GM18508 (cell line): Measurements from ENCODE around the gene NOD2.

Source experiments
- ATAC-seq: cut with Tn5 transposase; IDR thresholded peaks from one replicate; pipeline ENCODE4 v1.9.1; 2021; ENCODE audit warnings: moderate number of reproducible peaks; ENCODE audit not compliant: insufficient read depth, unreplicated experiment

The NOD2 gene

DNA sequence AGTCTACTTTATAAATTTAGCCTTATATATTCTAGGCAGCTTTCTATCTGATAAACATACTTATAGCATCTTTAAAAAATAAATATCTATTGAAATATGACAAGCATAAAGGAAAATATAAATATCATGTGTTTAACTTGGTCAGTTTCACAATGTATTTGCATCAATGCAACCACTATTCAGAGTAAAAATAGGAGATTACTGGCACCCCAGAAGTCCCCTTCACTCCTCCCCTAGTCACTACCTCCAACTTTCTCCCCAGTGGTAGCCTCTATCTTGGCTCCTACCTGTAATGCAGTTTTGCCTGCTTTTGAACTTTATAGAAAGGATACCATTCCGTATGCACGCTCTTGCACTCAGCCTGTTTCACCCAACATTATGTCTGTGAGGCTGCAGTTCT, 3.2 kb upstream of the NOD2 start:
- no peak for ATAC-seq

- no peak for ATAC-seq
Measured at GRCh38 chr16:50692644-50692998, 785 bp upstream of the NOD2 start.

DNA sequence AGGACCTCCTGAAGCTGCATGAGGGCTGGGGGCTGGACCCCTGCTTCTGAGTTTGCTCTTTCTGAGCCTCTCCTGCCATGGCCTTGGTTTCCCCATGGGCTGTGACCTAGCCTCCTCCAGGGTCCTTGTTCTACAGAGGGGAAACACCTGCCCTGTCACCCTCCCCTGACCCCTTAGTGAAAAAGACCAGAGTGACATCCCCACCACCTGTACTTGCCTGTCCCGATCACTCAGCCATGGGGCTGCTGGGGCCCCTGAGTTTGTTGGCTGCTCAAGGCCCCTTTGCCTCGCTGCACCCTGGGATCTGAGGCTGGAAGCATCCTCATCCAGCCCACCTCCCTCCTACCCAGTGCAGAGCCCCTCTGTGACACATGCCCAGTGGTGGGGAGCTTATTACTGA, 800 bp downstream of the NOD2 start:
- ATAC-seq, result no peak

DNA sequence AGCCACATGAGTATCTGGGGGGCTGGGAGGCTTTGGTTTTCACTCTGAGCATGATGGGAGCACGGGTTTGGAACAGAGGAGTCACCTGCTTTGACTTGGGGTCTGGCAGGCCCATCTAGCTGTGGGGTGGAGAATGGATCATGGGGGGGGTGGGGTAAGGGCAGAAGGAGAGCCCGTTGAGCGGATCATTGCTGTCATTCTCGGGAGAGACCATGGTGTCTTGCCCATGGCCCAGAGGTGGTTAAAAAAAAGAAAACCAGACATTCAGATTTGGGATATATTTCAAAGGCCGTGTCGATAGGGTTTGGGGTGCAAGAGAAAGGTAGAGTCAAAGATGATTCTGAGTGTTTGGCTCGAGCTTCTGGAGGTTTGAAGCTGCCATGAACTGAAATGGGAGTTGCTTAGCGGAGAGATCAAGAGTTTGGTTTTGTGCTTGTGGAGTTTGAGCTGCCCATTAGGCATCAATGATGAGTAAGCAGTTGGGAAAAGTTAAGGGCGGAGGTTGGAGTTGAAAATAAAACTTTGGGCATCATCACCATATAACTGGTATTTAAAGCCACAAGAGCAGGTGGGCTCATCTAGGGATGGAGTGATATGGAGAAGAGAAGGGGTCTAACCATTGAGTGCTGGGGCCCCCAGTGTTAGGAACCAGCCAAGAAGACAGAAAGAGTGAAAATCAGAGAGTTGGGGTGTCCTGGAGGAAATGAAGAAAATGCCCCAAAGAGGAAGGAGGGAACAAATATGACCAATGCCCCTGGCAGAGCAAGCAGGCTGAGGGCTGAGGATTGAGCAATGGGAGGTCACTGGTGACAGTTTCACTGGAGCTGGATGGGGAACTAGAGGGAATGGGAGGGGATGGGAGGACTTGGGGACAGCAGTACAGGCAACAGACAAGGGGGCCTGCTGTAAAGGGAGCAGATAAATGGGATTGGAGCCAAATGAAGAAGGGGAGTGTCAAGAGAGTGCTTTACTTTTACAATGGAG, 1.9 kb downstream of the NOD2 start:
- no peak for ATAC-seq

DNA sequence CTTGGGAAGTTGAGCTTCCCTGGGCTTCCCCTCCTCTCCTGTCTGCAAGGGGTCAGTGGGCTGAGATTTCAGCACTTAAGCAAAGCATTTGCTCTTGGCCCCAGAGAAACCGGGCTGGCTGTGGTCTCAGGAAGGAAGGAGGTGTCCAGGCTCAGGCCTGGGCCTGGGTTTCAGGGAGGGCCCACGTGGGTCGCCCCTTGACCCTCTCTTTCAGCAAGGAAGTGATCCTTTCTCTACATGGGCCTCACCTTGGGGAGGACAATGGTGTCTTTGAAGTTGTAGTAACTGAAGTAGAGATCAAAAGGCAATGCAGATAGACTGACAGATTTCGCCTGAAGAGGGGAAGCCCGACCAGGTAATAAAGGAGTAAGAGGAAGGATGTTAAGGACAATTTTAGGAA, 2.7 kb downstream of the NOD2 start:
- ATAC-seq, result peak; percentile 21

DNA sequence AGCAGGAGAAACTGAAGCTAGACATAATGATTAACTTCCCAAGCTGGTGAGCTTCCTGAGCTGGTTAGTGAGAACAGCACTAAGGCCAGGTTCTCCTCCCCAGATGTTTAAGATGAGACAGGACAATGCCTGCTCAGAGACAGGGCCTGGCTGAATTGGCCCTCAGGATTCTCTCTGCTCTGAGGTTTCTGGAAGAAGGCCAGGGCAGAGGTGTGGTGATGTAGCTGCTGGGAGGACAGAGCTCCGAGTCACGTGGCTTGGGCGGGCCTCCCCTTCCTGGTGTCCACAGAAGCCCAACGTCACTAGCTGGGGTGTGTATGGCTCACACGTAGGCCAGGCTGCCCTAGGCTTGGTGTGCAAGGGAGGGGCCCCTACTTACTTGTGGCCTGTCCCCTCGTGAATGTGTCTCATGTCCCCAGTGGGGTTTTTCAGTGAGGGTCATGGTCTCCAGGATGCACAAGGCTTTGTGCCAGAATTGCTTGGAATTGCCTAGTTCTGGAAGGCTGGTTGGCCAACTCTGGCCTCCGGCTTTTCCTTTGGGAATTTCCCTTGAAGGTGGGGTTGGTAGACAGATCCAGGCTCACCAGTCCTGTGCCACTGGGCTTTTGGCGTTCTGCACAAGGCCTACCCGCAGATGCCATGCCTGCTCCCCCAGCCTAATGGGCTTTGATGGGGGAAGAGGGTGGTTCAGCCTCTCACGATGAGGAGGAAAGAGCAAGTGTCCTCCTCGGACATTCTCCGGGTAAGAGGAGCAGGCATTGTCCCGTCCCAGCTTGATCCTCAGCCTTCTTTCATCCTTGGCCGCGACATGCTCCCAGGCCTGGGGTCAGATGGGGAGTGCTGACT, 3.4 kb downstream of the NOD2 start:
- peak; percentile 32 for ATAC-seq

DNA sequence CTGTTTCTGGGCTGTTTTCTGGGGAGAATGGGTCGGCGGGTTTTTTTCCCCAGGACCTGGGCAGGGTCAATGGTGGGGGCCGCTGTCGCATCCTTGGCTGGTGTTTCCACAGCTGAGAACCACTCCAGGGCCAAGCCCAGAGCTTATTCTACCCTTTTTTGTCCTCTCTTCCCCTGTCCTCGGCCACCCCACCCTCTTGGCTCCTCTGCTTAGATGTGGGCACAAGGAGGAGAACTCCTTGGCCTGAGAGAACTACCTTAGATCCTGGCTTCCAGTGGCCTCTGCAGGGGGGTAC, 4.0 kb downstream of the NOD2 start:
- no peak for ATAC-seq

DNA sequence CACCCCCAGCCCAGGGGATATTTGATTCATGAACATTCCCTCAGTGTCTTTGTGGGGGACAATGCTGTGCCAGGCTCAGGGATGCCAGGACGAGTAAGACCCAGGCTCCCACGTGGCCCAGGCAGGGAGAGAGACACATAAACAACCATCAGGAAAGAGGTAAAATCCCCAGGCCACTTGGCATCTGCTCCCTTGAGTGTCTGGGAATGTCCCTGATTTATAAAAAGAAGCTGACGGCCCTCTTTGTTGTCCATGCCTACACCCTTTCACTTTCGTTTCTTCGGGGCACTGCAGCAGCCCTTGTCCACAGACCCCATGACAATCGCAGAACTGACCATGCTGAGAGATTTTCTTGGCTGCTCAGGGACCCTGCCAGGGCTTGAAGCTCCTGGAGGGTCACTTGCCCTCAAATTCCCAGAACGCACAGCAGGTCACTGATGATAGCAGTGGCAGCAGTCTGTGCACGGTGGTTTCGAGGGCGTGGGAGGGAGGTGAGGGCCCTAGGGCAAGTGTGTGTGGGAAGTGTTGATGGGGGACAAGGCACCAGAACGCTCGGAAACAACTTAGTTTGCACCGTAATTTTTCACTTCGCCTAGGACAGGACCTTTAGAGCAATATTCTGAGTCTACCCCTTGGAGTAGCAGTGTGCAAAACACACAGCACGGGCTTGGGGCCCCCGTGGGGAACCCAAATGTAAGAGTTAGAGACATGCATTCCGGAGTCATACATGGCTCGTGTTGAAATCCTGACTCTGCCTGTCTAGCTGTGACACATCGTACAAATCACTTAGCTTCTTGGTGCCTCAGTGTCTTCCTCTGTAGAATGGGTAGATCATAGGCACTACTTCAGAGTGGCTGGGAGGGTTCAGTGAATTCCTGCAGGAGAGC, 4.7 kb downstream of the NOD2 start:
- peak; percentile 34 for ATAC-seq

DNA sequence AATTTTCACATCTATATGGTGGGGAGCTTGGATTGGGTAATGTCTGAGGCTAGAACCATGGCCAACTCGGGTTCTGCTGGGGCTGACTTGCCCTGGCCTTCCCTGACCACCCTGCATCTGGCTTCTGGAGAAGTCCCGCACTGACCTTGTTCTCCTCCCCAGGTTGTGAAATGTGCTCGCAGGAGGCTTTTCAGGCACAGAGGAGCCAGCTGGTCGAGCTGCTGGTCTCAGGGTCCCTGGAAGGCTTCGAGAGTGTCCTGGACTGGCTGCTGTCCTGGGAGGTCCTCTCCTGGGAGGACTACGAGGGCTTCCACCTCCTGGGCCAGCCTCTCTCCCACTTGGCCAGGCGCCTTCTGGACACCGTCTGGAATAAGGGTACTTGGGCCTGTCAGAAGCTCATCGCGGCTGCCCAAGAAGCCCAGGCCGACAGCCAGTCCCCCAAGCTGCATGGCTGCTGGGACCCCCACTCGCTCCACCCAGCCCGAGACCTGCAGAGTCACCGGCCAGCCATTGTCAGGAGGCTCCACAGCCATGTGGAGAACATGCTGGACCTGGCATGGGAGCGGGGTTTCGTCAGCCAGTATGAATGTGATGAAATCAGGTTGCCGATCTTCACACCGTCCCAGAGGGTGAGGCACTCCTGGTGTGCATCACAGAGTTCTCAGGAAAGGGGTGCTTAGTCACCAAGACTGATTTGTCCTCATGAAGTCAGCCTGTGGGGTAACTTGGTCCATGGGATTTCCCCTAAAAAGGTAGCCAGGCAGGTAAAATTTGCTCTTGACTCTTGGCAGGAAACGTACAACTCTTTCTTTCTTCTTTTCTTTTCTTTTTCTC, 6.1 kb downstream of the NOD2 start:
- ATAC-seq, result no peak

DNA sequence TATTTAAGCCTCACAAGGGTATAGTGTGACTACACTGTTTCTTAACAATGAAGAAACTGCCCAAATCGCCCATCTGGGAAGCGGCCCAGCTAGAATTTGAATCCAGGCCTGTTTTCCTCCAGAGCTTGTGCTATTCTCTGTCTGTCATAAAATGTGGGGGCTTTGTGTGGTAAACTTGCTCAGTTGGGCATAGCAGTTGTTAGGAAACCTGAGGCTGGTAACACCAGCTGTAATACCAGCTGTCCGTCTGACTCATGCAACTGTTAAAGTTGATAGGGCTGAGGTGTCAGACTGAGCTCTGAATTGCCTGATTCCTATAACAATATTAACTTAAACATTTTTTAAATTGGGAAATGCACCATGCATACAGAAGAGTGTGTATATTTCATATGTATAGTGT, 9.3 kb downstream of the NOD2 start:
- no peak for ATAC-seq

- no peak for ATAC-seq
Measured at GRCh38 chr16:50704245-50704644, 10.8 kb downstream of the NOD2 start.

DNA sequence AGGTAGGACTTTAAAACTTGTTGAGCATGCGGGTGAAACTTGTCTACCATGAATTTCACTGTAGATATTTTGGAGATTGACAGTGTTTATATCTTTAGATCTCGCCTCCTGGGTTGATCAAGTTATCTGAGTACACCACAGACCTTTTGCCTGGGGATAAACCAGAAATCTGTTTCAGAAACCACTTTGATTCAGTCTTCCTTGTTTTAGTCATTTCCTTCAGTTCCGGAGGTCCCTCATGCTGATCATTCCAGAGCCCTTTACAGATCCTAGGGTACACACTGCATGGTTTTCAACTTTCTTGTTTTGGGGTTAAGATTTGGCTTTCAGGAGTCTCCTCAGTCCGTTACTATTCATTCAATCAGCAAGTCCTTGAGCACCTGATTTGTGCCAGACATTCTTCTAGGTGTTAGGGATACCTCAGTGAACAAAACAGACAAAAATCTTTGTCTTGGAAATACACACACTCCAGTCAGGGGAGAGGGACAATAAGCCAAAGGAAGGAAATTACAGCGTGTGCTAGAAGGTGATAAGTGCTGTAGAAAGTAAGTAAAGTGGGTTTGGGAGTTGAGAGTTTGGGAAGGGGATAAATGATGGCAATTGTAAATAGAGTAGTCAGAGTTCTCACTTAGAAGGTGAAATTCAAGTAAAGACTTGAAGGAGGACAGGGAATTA, 12.2 kb downstream of the NOD2 start:
- ATAC-seq, result no peak

GRCh38 chr16:50706250-50706649, 12.8 kb downstream of the NOD2 start:
- ATAC-seq, result no peak

DNA sequence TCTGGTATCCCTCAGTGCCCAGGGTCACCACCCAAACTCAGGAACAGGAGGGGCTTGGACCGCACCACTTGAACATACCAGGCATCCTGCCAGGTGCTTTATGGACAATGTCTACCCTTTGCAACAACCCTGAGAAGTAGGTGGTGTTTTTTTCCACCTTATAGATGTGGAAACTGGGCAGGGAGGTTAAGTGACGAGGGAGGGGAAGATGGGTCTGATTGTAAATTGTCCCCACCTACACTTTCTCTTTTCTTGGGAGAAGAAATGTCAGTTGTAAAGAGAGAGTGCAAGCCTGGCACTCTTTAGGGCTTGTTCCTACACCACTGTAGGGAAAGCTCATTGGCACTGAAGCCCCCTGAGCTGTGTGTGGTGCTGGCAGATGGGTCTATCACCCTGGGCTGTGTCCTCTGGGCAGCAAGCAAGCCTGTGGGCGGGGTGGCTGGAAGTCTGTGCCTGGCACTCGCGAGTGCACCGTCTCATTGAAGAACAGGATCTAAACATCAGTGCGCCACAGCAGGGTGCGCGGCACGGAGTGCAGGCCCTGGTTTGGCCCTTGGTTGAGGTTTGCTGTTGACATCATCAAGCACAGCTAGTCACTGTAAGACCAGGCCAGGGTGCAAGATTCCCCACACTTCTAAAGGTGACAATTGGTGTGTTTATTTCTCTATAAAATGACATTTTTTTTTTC, 15.1 kb downstream of the NOD2 start:
- no peak for ATAC-seq

DNA sequence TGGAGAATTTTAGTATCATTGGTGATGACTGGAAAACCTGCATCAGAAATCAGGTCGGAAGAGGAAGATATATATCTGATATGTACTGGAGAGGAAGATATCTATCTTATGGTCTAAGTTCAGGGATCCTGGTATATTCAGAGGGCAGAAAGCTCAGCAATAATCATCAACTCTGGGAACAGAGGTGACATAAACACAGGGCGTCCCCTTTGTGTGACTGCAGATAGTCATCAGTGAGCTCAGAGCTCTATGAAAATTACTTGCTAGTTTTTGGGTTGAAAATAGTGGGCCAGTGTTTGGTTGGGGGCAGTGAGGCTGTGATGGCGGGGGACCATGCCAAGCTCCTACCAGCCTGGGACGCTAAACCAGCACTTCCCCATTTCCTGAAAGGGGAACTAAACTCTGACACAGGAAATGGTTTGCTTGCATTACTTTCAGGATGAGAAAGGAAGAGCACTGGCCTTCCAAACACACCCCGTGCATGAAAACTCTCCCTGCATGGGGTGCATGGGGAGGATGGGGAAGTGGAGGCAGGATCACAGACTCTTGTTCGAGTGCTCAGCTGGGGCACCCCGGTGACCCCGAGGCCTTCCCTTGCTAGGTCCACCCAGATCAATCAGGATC, 15.8 kb downstream of the NOD2 start:
- no peak for ATAC-seq

DNA sequence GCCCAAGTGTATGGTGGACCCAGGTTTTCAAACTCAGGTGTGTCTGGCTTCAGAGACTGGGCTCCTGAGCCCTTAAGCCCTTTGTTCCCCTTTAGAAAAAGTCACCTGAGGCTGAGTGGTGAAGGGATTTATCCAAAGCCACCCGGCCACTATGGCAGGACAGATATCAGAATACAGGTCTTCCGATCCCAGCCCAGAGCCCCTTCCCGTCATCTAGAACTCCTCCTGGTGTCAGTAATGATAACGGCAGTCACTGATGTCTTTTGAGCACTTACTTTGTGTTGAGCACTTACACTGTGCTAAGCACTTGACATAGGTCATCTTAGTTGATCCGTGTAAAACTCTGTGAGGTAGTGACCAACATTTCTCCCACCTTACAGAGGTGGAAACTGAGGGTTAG, 16.6 kb downstream of the NOD2 start:
- no peak for ATAC-seq

DNA sequence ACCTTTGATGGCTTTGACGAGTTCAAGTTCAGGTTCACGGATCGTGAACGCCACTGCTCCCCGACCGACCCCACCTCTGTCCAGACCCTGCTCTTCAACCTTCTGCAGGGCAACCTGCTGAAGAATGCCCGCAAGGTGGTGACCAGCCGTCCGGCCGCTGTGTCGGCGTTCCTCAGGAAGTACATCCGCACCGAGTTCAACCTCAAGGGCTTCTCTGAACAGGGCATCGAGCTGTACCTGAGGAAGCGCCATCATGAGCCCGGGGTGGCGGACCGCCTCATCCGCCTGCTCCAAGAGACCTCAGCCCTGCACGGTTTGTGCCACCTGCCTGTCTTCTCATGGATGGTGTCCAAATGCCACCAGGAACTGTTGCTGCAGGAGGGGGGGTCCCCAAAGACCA, 17.6 kb downstream of the NOD2 start:
- ATAC-seq, result no peak

- no peak for ATAC-seq
Measured at GRCh38 chr16:50711862-50712559, 18.6 kb downstream of the NOD2 start.
